ENCODE data around the gene LPP.

- no peak for TF ChIP-seq NFIC (IDR thresholded peaks at IDR 0.05; ENCODE audit: low read depth, low read length)
- no peak for TF ChIP-seq CTCF (IDR thresholded peaks at IDR 0.05 in 2 of 3, conservative IDR thresholded peaks at IDR 0.05 in 1 of 3; ENCODE audit: control insufficient read depth in 2 of 3, extremely low read depth in 1 of 3, insufficient read depth in 1 of 3, low read depth in 3 of 3, low read length in 3 of 3)
- TF ChIP-seq RELA (IDR thresholded peaks at IDR 0.05; ENCODE audit: borderline replicate concordance, partially characterized antibody) = no peak
- TF ChIP-seq YY1 (IDR thresholded peaks at IDR 0.05; ENCODE audit: low read depth, low read length) = no peak
- no peak for TF ChIP-seq SREBF2 (IDR thresholded peaks at IDR 0.05; ENCODE audit: low read length)
- TF ChIP-seq POLR2AphosphoS5 (IDR thresholded peaks at IDR 0.05; ENCODE audit: low read length) = no peak
- no peak for TF ChIP-seq PKNOX1 (IDR thresholded peaks at IDR 0.05)
- TF ChIP-seq, protein P1, sequence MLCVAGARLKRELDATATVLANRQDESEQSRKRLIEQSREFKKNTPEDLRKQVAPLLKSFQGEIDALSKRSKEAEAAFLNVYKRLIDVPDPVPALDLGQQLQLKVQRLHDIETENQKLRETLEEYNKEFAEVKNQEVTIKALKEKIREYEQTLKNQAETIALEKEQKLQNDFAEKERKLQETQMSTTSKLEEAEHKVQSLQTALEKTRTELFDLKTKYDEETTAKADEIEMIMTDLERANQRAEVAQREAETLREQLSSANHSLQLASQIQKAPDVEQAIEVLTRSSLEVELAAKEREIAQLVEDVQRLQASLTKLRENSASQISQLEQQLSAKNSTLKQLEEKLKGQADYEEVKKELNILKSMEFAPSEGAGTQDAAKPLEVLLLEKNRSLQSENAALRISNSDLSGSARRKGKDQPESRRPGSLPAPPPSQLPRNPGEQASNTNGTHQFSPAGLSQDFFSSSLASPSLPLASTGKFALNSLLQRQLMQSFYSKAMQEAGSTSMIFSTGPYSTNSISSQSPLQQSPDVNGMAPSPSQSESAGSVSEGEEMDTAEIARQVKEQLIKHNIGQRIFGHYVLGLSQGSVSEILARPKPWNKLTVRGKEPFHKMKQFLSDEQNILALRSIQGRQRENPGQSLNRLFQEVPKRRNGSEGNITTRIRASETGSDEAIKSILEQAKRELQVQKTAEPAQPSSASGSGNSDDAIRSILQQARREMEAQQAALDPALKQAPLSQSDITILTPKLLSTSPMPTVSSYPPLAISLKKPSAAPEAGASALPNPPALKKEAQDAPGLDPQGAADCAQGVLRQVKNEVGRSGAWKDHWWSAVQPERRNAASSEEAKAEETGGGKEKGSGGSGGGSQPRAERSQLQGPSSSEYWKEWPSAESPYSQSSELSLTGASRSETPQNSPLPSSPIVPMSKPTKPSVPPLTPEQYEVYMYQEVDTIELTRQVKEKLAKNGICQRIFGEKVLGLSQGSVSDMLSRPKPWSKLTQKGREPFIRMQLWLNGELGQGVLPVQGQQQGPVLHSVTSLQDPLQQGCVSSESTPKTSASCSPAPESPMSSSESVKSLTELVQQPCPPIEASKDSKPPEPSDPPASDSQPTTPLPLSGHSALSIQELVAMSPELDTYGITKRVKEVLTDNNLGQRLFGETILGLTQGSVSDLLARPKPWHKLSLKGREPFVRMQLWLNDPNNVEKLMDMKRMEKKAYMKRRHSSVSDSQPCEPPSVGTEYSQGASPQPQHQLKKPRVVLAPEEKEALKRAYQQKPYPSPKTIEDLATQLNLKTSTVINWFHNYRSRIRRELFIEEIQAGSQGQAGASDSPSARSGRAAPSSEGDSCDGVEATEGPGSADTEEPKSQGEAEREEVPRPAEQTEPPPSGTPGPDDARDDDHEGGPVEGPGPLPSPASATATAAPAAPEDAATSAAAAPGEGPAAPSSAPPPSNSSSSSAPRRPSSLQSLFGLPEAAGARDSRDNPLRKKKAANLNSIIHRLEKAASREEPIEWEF (IDR thresholded peaks at IDR 0.05; ENCODE audit: insufficient replicate concordance, low read depth, low read length) = no peak
- no peak for TF ChIP-seq EZH2 (IDR thresholded peaks at IDR 0.05; ENCODE audit: borderline replicate concordance, control insufficient read depth, low read depth, low read length)
- no peak for TF ChIP-seq PAX8 (IDR thresholded peaks at IDR 0.05)
- no peak for TF ChIP-seq EP300 (IDR thresholded peaks at IDR 0.05; ENCODE audit: borderline replicate concordance in 1 of 2, control insufficient read depth in 1 of 2, low read depth in 2 of 2, low read length in 2 of 2)
- no peak for TF ChIP-seq ASH2L (IDR thresholded peaks at IDR 0.05; ENCODE audit: borderline replicate concordance, low read depth)
These were observed 90.5 kb downstream of the LPP start for GRCh38 chr3:188244395-188244861.

Data from GM12878 (cell line).